Gastroesophageal sphincter (tissue), 4 donors: ENCODE data around the gene FAM53B. TPM values are rescaled to one million over a fixed set of nuclear protein-coding genes. Genes with fewer than 3 reads are reported as not detected.

Experiments used
- ATAC-seq: fragments of 150-250 bp; one replicate; pipeline ENCODE4 v1.9.1; 2016; ENCODE audit warnings: mild to moderate bottlenecking, moderate library complexity
- H3K27ac ChIP-seq, 4 donors: fragments of 200-600 bp; sonication (generic) in 3 of 4; 1 replicate in 3 of 4; 2 replicates in 1 of 4; pipeline ENCODE4 v1.5.1; 2016 to 2019
- H3K27me3 ChIP-seq: fragments of 200-600 bp; sonication (generic); one replicate; pipeline ENCODE4 v1.5.1; 2019
- H3K36me3 ChIP-seq, 2 donors: fragments of 200-600 bp; sonication (generic); one replicate each; pipeline ENCODE4 v1.5.1; 2019; ENCODE audit warnings: control low read depth in 1 of 2
- H3K4me1 ChIP-seq, 3 donors: fragments of 200-600 bp; sonication (generic); 1 replicate in 2 of 3; 2 replicates in 1 of 3; pipeline ENCODE4 v1.5.1; 2016 to 2019; ENCODE audit warnings: control low read depth in 2 of 3
- H3K4me3 ChIP-seq, 2 donors: fragments of 200-600 bp; sonication (generic); one replicate each; pipeline ENCODE4 v1.5.1; 2019; ENCODE audit warnings: mild to moderate bottlenecking in 1 of 2, moderate library complexity in 1 of 2
- H3K9me3 ChIP-seq, 3 donors: fragments of 200-600 bp; sonication (generic); one replicate each; pipeline ENCODE4 v1.5.1; 2017 to 2019; ENCODE audit warnings: control low read depth in 2 of 3
- CTCF ChIP-seq, 4 experiments: fragments of 200-600 bp in 2 of 4; fragments of 450-650 bp in 2 of 4; sonication (generic) in 1 of 4; IDR thresholded peaks; one replicate each; pipeline ENCODE4 v1.5.1; 2017 to 2019; ENCODE audit warnings: antibody characterized with exemption in 4 of 4, mild to moderate bottlenecking in 2 of 4, moderate library complexity in 2 of 4
- EP300 ChIP-seq: sonication (generic); formaldehyde crosslinking; IDR thresholded peaks from one replicate; pipeline ENCODE4 v1.6.1; 2017; ENCODE audit warnings: antibody characterized with exemption, mild to moderate bottlenecking
- POLR2A ChIP-seq, 2 donors: fragments of 450-650 bp; IDR thresholded peaks; one replicate each; pipeline ENCODE4 v1.6.1; 2017; ENCODE audit warnings: antibody characterized with exemption in 2 of 2, mild to moderate bottlenecking in 2 of 2, moderate library complexity in 1 of 2
- POLR2AphosphoS5 ChIP-seq: sonication (generic); formaldehyde crosslinking; IDR thresholded peaks from one replicate; pipeline ENCODE4 v1.6.1; 2017; ENCODE audit warnings: antibody characterized with exemption
- WGBS, 2 donors: methylation state at CpG; one replicate each; pipeline ENCODE4 v1.1.5; 2018; ENCODE audit warnings: low coverage in 1 of 2; 5-methylcytosine and 5-hydroxymethylcytosine counted together
- total RNA-seq, 4 donors: library from RNA; depleted of rRNA; stranded (reverse); fragments of >200 nt; gene quantifications; one replicate each; pipeline ENCODE4 v1.1.0, GENCODE V29; 2016

Gene FAM53B
- total RNA-seq, 4 donors from 2014 or later = 24.5 to 33.0 (median 30.2) TPM

GRCh38 chr10:124625831-124626238, 118.3 kb downstream of the FAM53B start:
- Histone ChIP-seq H3K27me3 (no peaks in the 10 kb centered on the region), H3K36me3 (peaks cover 0 to 23% of the 10 kb centered on the region in 2 donors), H3K4me3 (no peak overlapping the region), H3K9me3 (no peaks in the 10 kb centered on the region), H3K27ac (no peak overlapping the region), H3K4me1 (peaks cover 0 to 81% (median 22%) of the 10 kb centered on the region in 3 donors)
- no CpG with 5 or more reads among the region's 23 CpGs for WGBS, 2 donors
- no peak for ATAC-seq
- TF ChIP-seq POLR2A (IDR thresholded peaks at IDR 0.05) (no peak), CTCF (IDR thresholded peaks at IDR 0.05) (no peak), EP300 (no peak), POLR2AphosphoS5 (no peak)

DNA sequence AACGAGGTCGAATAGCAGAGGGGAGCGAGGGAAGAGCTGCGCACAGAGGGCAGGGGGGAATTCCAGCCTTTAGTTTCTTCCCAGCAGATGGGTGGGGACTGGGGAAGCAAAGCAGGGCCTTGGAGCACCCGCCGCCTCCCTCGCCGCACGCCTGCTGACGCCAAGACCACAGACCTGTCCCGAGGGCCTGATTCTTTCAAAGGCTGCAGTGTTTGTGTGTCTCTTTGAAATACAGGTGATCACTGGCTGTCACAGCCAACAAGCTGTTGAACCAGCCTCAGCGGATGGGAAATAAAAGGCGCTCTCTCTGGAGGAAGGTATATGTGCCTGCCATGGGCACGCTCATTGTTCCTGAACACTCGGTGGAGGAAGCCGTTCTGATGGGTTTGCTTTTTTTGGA, 119.3 kb downstream of the FAM53B start:
- Histone ChIP-seq H3K27me3 (no peaks in the 10 kb centered on the region), H3K4me3 (no peak overlapping the region), H3K36me3 (peaks cover 0 to 23% of the 10 kb centered on the region in 2 donors), H3K27ac (no peak overlapping the region), H3K9me3 (no peaks in the 10 kb centered on the region), H3K4me1 (peaks cover 0 to 72% (median 22%) of the 10 kb centered on the region in 3 donors)
- 70% methylated on average over 4 of the region's 16 CpGs; no CpG with 5 or more reads in 1 of the 2 donors for WGBS, 2 donors
- ATAC-seq = no peak
- TF ChIP-seq CTCF (IDR thresholded peaks at IDR 0.05) (no peak), POLR2A (IDR thresholded peaks at IDR 0.05) (no peak), POLR2AphosphoS5 (no peak), EP300 (no peak)

GRCh38 chr10:124624466-124624865, 119.7 kb downstream of the FAM53B start:
- no peak for ATAC-seq
- Histone ChIP-seq H3K27me3 (no peaks in the 10 kb centered on the region), H3K9me3 (no peaks in the 10 kb centered on the region), H3K36me3 (peaks cover 0 to 25% of the 10 kb centered on the region in 2 donors), H3K4me1 (peaks cover 0 to 67% (median 22%) of the 10 kb centered on the region in 3 donors), H3K27ac (no peak overlapping the region), H3K4me3 (no peak overlapping the region)
- no CpG with 5 or more reads among the region's 9 CpGs for WGBS, 2 donors
- no peak for TF ChIP-seq POLR2AphosphoS5
- TF ChIP-seq POLR2A (IDR thresholded peaks at IDR 0.05) = no peak
- no peak for TF ChIP-seq CTCF (IDR thresholded peaks at IDR 0.05)
- TF ChIP-seq EP300 = no peak

DNA sequence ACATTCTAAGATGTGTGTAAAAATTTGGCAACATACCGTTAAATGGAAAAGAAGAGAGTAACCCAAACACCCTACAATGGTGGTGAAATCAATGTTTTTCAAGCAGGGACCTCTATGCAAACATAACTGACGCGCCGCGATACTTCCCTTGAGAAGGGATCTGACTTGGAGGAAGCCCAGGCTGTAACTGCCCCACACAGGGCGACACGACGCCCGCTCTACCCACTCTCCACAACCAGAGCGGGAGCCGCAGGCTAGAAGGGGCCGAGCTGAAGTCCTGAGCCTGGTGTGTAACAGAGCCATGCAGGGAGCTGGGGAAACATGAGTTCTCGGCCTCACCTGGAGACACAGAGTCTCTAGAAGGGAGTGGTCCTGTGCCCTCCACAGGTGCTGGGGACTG, 120.2 kb downstream of the FAM53B start:
- H3K9me3 ChIP-seq = no peaks in the 10 kb centered on the region
- H3K4me1 ChIP-seq = peaks cover 0 to 63% (median 20%) of the 10 kb centered on the region in 3 donors
- TF ChIP-seq CTCF (IDR thresholded peaks at IDR 0.05) = no peak
- TF ChIP-seq POLR2A (IDR thresholded peaks at IDR 0.05) = no peak
- no peak for TF ChIP-seq EP300
- TF ChIP-seq POLR2AphosphoS5 = no peak
- H3K4me3 ChIP-seq = no peak overlapping the region
- H3K36me3 ChIP-seq = peaks cover 0 to 26% of the 10 kb centered on the region in 2 donors
- H3K27ac ChIP-seq = no peak overlapping the region
- no peaks in the 10 kb centered on the region for H3K27me3 ChIP-seq
- ATAC-seq = no peak
- 100% methylated on average over 5 of the region's 13 CpGs; no CpG with 5 or more reads in 1 of the 2 donors for WGBS, 2 donors

DNA sequence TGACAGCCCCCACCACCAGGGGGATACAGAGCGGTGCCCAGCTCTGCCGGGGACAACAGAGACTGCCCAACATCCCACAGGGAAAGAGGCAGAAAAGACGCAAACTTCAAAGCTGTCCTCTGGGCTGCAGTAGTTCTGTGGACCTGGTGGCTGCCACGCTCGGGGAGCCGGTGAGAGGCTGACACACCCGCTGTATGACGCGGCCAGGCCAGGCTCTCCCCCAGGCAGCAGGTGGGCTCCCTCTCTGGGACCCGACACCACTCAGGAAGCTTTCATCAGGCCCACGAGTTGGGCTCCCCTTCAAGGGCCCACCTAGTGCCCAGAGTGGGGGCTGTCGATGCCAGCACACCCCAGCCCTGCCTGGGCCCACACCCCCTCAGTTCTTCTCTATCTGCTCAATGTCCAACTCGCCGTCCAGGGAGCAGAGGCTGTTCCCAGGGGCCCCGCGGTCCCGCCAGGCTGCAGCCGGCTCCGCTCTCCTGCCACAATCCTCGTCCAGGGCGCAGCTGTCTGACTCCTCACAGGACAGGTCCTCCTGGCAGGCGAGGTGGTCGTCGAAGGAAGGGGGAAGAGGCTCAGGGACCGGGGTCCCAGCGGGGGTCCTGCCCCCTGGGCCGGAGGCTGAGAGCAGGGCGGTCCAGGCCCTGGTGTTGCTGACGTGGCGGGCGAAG, 121.2 kb downstream of the FAM53B start:
- no CpG with 5 or more reads among the region's 31 CpGs for WGBS, 2 donors
- Histone ChIP-seq H3K36me3 (peaks cover 0 to 36% of the 10 kb centered on the region in 2 donors), H3K9me3 (no peaks in the 10 kb centered on the region), H3K4me3 (no peak overlapping the region), H3K27ac (peak overlapping the region in 1 of 4 donors; percentile 42), H3K27me3 (no peaks in the 10 kb centered on the region), H3K4me1 (peaks cover 0 to 53% (median 10%) of the 10 kb centered on the region in 3 donors)
- no peak for ATAC-seq
- TF ChIP-seq POLR2AphosphoS5 (no peak), CTCF (IDR thresholded peaks at IDR 0.05) (no peak), EP300 (no peak), POLR2A (IDR thresholded peaks at IDR 0.05) (no peak)
